GM18498 (cell line): Measurements from ENCODE around the gene NOD2.

Experiments
- ATAC-seq: cut with Tn5 transposase; IDR thresholded peaks from one replicate; pipeline ENCODE4 v1.9.1; 2021; ENCODE audit warnings: mild to moderate bottlenecking, moderate library complexity; ENCODE audit not compliant: unreplicated experiment

The NOD2 gene

GRCh38 chr16:50712560-50712898, 19.1 kb downstream of the NOD2 start:
- no peak for ATAC-seq

- no peak for ATAC-seq
These were observed 19.6 kb downstream of the NOD2 start for GRCh38 chr16:50712956-50713355.

DNA sequence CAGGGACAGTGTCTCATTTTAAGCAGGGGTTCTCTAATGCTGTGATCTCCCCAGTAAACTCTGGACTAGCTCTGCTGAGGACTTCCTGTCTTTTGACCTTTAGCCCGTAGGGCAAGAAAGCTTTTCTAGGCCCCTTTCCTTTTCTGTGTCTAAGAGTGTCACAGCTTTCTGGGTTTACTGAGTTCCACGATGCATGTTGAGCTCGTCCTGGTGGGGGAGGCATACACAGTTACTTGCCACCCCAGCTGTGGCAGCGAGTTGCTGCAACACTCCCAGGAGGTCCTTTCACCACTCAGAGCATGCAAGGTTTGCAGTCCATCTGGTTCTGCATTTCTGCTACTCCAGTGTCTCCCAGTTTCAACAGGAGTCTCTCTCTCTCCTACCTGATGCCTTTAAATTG, 23.7 kb downstream of the NOD2 start:
- no peak for ATAC-seq

- ATAC-seq: no peak
These were observed 24.1 kb downstream of the NOD2 start for GRCh38 chr16:50717494-50717893.

DNA sequence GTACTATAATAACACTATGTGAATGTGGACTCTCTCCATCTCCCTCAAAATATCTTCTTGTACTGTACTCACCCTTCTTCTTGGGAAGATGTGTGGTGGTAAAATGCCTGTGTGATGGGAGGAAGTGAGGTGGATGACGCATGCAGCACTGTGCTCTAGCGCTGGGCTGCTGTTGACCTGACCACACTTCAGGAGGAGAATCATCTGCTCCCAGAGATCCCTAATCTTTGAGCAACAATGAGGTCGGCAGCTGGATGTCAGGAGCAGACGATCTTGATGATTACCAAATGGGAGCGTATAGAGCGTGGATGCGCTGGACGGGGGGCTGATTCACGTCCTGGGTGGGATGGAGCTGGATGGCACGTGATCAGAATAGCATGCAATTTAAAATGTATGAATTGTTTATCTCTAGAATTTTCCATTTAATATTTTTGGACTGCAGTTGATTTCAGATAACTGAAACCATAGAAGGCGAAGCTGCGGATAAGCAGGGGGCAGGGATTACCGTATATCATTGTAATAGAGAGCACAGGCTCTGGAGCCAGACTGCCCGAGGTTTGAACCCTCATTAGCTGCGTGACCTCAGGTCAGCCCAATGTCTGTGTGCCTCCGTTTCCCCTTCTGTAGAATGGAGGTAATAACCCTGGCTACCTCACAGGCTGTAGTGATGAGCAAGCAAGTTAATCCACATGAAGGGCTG, 24.8 kb downstream of the NOD2 start:
- no peak for ATAC-seq

GRCh38 chr16:50718761-50719400, 25.5 kb downstream of the NOD2 start:
- no peak for ATAC-seq

DNA sequence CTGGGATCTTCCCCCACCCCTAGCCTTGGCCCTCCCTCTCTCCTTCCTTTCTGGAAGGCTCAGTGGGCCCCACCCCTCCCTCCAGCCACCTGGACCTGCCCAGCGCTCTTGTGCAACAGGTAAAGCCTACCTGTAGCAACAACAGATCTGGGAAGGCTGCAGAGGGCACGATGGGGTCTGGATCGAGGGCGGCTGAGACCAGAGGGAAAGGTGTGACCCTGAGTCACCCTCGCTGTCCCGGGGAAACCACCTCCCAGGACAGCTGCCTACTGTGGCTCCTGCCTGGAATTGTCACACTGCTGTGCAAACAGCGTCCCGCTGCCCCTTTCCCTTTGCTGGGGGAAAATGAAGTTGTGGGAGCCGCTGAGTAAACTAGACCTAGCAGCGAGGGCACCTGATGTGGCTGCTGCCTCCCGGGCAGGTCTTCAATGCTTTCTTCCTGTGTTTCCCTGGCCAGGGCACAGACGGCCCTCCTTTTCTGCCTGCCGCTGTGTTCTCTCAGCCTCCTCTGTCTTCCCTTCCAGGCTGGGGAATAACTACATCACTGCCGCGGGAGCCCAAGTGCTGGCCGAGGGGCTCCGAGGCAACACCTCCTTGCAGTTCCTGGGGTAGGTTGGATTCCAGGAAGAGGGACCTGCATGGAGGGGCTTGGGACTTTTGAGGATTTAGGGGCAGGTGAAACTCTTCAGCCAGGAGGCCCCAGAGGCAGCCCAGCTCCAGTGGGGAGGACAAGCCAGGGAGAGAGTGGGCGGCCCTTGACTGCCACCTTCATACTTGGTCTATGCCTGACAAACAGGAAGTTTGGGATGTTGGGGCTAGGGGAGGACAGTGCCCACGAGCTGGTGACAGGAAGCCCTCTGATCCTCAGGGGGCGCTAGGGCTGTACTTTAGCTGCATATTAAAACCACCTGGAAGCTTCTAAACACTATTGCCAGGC, 26.3 kb downstream of the NOD2 start:
- no peak for ATAC-seq

GRCh38 chr16:50721549-50722404, 28.4 kb downstream of the NOD2 start:
- no peak for ATAC-seq

DNA sequence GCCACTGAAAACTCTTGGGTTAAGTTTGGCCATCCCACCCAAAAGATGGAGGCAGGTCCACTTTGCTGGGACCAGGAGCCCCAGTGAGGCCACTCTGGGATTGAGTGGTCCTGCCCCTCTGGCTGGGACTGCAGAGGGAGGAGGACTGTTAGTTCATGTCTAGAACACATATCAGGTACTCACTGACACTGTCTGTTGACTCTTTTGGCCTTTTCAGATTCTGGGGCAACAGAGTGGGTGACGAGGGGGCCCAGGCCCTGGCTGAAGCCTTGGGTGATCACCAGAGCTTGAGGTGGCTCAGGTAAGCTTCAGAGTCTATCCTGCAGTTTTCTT, 29.0 kb downstream of the NOD2 start:
- ATAC-seq: no peak

DNA sequence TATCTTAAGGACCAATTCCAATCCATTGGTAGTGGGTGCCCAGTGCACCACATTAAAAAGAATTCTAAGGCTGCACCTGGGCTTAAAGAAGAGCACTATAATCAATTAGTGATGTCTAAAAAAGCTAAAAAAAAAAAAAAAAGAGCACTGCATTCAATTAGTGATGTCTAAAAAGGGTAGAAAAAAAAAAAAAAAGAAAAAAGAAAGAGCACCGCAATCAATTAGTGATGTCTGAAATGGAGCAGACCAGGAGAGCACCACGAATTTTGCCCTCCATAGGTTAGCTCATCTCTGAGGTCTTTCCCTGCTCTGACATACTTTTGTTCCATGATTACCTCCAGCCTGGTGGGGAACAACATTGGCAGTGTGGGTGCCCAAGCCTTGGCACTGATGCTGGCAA, 29.6 kb downstream of the NOD2 start:
- no peak for ATAC-seq

- no peak for ATAC-seq
These were observed 30.9 kb downstream of the NOD2 start for GRCh38 chr16:50724306-50724705.

GRCh38 chr16:50731130-50731988, 38.0 kb downstream of the NOD2 start:
- ATAC-seq: no peak

GRCh38 chr16:50731989-50732832, 38.8 kb downstream of the NOD2 start:
- ATAC-seq: no peak

DNA sequence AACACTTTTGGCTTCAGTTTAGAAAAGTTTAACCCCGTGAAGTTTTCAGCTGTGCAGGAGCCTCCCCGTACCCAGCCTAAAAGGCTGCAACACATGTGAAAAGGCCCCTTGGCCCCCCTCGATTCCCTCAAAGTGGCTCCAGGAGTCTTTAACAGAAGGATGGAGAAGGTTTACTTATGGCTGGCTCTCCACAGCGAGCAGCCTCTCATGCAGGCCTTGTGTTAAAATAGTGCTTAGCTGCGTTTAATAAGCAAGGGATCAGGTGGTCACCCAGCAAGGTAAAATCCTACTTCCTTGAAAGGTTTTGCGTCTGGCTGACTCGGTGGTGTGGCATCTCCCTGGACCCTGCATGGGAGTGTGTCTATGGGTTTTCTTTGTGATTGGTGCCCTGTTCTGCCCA, 40.1 kb downstream of the NOD2 start:
- no peak for ATAC-seq

DNA sequence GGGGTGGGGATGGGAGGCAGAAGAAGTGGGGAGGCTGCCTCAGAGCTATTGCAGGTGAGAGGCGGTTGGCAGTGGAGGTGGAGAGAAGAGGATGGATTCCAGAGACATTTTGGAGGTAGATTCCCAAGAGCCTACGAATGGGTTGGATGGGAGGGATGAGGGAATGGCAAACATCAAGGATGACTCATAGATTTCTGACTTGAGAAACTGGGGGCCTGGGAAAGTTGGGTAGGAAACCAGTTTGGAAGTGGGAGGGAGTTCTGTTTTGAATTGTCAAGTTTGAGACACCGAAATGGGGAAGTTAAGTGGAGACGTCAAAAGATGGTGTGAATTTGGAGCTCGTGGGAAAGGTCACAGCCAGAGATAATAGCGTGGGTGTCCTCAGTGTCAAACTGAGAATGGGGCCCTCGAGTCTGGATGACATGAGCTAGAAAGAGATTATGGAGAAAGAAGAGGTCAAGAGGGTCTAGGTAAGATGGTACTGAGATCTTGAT, 42.3 kb downstream of the NOD2 start:
- ATAC-seq: peak; percentile 43

DNA sequence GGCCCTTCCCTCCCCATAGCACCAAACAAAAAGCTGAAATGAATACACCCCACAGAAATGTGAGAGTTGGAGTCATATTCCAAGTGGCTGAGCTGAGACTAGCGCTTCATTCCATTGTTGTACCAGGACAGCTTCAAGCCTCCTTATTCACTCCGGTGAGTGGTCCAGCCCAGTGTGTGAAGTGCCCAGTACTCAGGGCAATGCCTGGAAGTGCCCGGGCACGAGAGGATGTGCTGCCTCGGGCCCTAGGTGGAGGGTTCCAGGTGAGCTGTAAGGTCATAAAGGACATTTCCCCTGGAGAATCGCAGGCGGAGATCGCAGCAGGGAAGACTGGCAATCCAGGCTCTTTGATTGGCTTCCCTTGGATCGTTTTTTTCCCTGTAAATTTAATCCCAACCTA, 43.0 kb downstream of the NOD2 start:
- ATAC-seq: no peak

GRCh38 chr16:50737420-50737959, 44.1 kb downstream of the NOD2 start:
- ATAC-seq: no peak

GRCh38 chr16:50739031-50739430, 45.6 kb downstream of the NOD2 start:
- no peak for ATAC-seq

DNA sequence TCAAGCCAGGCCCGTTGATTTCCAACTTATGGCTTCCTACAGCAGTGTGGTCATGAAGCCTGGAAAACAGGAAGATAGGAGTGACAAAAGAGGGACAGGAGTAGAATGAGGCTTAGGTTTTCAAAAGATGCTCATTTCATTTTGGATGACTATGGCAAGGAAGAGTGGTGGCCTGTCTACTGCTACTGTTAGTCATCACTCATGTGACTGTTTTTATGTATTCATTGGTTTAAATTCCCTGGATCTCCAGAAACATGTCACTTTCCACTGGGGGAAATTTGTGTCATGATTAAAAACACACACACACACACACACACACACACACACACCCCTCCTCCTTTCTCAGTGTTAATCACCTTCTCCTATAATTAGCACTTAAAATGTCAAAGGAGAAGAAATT, 47.3 kb downstream of the NOD2 start:
- ATAC-seq: no peak
